Ovary (tissue), 3 donors: ENCODE results near the gene WWOX.

Source experiments
- CTCF ChIP-seq, 3 donors: fragments of 450-650 bp in 2 of 3; fragments of 200-600 bp in 1 of 3; IDR thresholded peaks; one replicate each; pipeline versions ENCODE4 v1.5.1 to v1.8.0; 2016 to 2022; ENCODE audit warnings: antibody characterized with exemption in 3 of 3, mild to moderate bottlenecking in 1 of 3
- EP300 ChIP-seq: sonication (generic); formaldehyde crosslinking; IDR thresholded peaks from one replicate; pipeline ENCODE4 v1.6.1; 2017; ENCODE audit warnings: antibody characterized with exemption
- POLR2A ChIP-seq: fragments of 450-650 bp; IDR thresholded peaks from one replicate; pipeline ENCODE4 v1.6.1; 2017; ENCODE audit warnings: antibody characterized with exemption, mild to moderate bottlenecking, moderate library complexity
- donor health status: DM: no; HTN: no; CAD: no.

- TF ChIP-seq CTCF (IDR thresholded peaks at IDR 0.05), result no peak
- TF ChIP-seq POLR2A, result no peak
- no peak for TF ChIP-seq EP300
Measured at GRCh38 chr16:78522327-78522726, 422.9 kb downstream of the WWOX start.
